Measurements from ENCODE around the gene CDKL5.

The CDKL5 gene

GRCh38 chrX:18448416-18448815, 23.0 kb downstream of the CDKL5 start:
- no peak for TF ChIP-seq CTCF (IDR thresholded peaks at IDR 0.05; ENCODE audit: low read depth, low read length, missing control alignments)
- H3K4me3 ChIP-seq (replicated peaks; ENCODE audit: low read depth, low read length): no peak overlapping the region
- no peak for DNase-seq (ENCODE audit: extremely low read depth, low read depth)

GRCh38 chrX:18449236-18449635, 23.8 kb downstream of the CDKL5 start:
- no peak for TF ChIP-seq CTCF (IDR thresholded peaks at IDR 0.05; ENCODE audit: low read depth, low read length, missing control alignments)
- no peak for DNase-seq (ENCODE audit: extremely low read depth, low read depth)
- no peak overlapping the region for H3K4me3 ChIP-seq (replicated peaks; ENCODE audit: low read depth, low read length)

GRCh38 chrX:18455384-18455783, 30.0 kb downstream of the CDKL5 start:
- H3K4me3 ChIP-seq (replicated peaks; ENCODE audit: low read depth, low read length): no peak overlapping the region
- TF ChIP-seq CTCF (IDR thresholded peaks at IDR 0.05; ENCODE audit: low read depth, low read length, missing control alignments): no peak
- no peak for DNase-seq (ENCODE audit: extremely low read depth, low read depth)

GRCh38 chrX:18457000-18457399, 31.6 kb downstream of the CDKL5 start:
- no peak for DNase-seq (ENCODE audit: extremely low read depth, low read depth)
- no peak for TF ChIP-seq CTCF (IDR thresholded peaks at IDR 0.05; ENCODE audit: low read depth, low read length, missing control alignments)
- no peak overlapping the region for H3K4me3 ChIP-seq (replicated peaks; ENCODE audit: low read depth, low read length)

- TF ChIP-seq CTCF (IDR thresholded peaks at IDR 0.05; ENCODE audit: low read depth, low read length, missing control alignments): no peak
- no peak overlapping the region for H3K4me3 ChIP-seq (replicated peaks; ENCODE audit: low read depth, low read length)
- no peak for DNase-seq (ENCODE audit: extremely low read depth, low read depth)
Observed at GRCh38 chrX:18461431-18461830, 36.0 kb downstream of the CDKL5 start.

GRCh38 chrX:18464499-18464898, 39.1 kb downstream of the CDKL5 start:
- H3K4me3 ChIP-seq (replicated peaks; ENCODE audit: low read depth, low read length): no peak overlapping the region
- TF ChIP-seq CTCF (IDR thresholded peaks at IDR 0.05; ENCODE audit: low read depth, low read length, missing control alignments): no peak
- DNase-seq (ENCODE audit: extremely low read depth, low read depth): no peak

- TF ChIP-seq CTCF (IDR thresholded peaks at IDR 0.05; ENCODE audit: low read depth, low read length, missing control alignments): no peak
- H3K4me3 ChIP-seq (replicated peaks; ENCODE audit: low read depth, low read length): no peak overlapping the region
- no peak for DNase-seq (ENCODE audit: extremely low read depth, low read depth)
Observed at GRCh38 chrX:18465051-18465450, 39.6 kb downstream of the CDKL5 start.

Data from HFF-Myc (cell line).